NCI-H345 (cell line): ENCODE data around the gene NELFCD.

Source experiments
- DNase-seq: peaks from one replicate; lab custom pipeline; 2025; lab: John Stamatoyannopoulos, UW

Gene NELFCD

DNA sequence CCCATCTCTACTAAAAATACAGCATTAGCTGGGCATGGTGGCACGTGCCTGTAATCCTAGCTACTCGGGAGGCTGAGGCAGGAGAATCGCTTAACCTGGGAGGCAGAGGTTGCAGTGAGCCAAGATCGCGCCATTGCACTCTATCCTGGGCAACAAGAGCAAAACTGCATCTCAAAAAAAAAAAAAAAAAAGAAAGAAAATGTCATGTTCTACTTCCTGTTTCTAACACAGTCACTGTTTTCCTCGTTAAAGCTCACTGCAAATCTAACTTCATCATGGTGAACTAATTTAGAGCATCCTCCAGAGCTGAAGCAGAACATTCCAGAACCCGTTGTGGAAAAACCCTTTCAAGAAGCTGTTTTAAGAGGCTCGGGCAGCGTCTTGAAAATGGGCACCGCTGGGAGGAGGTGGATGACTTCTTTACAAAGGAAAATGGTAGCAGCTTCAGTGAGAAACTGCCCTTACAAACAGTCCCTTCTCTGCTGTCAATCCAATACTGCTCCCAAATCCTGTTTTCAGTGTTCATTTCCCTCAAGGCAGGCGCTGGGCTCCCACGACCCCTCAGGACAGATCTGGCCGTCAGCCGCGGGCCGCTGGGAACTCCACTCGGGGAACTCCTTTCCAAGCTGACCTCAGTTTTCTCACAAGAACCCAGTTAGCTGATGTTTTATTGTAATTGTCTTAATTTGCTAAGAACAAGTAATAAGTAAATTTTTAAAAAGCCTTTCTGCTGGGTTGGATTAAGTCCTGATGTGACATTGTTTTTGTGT is 13.5 kb downstream of the NELFCD start:
- no peak for DNase-seq

DNA sequence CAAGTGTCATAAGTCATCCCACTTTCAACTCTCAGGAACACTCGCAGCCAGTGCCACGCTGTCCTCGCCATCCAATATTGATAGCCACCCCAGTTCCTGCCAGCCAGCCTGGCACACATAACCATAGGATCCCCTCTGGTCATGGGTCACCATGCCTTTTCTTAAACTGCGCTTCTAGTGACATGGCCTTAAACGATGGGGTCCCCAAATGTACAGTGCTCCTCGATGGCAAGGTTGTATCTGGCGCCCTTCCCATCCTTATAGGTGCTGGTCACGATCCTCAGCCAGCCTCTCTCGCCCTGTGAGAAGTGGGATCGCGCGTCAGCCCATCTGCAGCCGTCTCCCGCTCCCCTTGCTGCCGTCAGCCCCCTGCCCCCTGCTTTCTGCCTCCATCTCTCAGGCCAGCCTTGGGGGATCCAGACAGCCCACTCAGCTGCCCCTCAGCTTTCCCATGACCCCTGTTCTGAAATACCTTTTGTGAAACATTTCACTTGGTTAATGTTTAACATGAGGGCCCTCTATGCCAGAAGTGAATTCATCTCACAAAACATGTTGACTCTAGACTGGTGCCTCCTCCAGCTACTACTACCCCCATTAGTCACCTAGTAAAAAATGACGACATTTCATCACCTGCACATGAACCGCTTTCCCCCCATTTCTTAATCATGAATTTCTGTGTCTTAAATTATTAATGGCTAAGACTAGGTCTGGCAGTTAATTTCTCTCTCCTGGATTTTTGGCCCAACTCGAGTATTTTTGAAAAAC is 14.6 kb downstream of the NELFCD start:
- DNase-seq: no peak

GRCh38 chr20:58996226-58996611 is 15.2 kb downstream of the NELFCD start:
- no peak for DNase-seq

- DNase-seq: no peak
Observed at GRCh38 chr20:58997141-58997770, 16.2 kb downstream of the NELFCD start.

- no peak for DNase-seq
Observed at GRCh38 chr20:58998656-58999055, 17.6 kb downstream of the NELFCD start.

DNA sequence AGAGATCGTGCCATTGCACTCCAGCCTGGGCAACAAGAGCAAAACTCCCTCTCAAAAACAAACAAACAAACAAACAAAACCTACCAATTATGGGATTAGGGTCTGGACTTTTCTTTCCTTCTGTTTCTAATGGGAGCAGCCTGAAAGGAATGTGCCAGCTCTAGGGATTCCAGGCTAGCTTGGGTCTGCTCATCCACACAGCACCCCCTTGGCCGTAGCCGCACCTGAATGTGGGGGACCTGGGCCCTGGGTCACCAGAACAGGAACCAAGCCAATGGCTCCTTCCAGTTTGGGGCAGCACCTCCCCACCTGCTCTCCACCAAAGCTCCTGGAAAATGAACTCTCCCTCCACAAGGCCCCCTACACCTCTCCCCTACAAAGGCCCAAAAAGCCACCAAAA is 19.3 kb downstream of the NELFCD start:
- DNase-seq: no peak

- DNase-seq: no peak
Observed at GRCh38 chr20:59001068-59001448, 20.0 kb downstream of the NELFCD start.

DNA sequence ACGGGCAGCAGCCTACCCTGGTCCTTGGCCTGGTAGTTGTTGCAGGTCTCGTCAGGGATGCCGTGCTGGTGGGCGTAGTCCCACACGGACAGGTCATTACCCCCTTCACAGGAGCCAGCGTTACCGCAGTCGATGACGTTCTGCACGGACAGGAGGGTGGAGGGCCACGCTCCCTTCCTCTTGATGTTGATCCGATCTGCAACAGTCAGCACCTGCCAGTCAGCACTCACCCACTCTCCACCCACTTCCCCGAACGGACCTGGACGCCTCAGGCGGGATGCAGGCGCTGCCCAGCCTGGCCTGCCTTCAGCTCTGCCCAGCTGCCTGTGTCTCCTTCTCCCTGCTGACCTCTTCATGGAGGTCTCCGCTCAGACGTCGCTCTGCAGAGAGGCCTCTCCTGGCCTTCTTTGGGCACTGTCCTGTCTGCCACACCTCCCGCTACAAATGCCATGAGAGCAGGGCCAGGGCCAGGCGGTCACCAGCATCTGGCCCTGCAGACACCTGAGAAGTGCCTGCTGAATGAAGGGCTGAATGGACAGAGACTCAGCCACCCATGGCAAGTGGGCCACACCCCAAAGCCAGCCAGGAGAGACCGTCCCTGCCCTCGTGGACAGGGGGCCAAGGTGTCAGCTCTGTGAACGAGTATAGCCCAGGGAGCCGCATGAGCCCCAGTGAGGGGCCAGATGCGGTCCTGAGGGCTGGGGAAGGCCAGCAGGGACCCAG is 20.6 kb downstream of the NELFCD start:
- no peak for DNase-seq

- no peak for DNase-seq
Observed at GRCh38 chr20:59002388-59002787, 21.3 kb downstream of the NELFCD start.

- DNase-seq: no peak
Observed at GRCh38 chr20:59002874-59003399, 21.9 kb downstream of the NELFCD start.

DNA sequence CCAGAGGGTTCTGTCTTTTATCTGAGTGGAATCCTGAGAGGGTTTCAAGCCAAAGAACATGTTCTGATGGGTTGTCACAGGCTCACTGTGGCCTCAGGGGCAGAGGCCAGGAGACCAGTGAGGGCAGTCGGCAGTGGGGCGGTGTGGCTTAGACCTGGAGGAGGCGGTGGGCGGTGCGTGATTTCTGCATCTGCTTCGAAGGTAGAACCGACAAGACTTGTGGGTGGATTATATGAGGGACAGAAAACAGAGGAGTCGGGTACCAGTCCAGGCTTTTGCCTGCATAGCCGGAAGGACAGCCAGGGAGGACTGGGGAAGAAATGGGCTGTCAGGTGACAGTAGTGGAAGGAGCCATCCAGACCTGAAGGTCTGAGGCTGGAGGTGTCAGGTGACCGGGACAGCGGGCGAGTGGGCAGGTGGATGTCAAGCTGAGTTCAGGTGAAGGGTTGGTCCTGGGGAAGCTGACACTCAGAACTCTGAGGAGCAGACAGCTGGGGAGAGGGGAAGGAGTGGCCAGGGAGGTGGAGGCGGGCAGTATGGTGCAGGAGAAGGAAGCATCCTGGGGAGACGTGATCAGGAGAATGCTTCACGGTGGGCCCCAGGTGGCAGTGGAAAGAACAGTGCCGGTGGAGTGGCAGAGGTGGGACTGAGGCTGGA is 22.9 kb downstream of the NELFCD start:
- no peak for DNase-seq

- DNase-seq: no peak
Observed at GRCh38 chr20:59004493-59004762, 23.4 kb downstream of the NELFCD start.

DNA sequence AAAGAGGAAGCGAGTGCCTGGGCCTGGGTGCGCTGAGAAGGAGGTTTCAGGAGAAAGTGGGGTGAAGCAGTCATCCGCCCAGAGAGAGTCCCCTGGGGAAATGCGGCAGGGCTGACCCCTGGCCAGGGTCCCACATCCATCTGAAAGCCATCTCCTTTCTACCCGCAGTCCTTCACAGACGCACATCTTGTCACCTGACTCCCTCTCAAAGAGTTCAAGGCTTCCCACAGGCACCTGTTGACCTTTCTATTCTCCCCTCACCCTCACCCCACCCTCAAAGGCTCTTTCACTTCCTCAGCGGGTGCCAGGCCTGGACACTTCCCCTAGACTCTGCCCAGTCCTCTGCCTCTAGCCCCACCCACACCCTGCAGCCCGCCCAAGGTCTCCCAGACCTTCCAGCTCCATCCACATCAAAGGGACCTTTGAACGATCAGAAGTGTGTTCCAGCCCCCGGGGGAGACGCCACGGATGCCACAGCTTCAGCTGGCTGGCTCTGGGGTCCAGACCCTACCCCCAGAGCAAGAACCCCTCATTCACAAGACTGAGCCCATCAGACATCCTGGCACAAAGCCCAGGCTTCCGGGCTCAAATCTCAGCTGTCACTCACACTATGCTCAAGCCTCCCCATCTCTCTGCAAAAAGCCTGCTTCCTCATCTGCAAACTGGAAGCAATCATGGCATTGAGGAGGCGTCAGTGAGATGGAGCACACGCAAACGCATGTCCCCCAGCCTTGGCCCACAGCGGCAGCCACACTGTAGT is 23.9 kb downstream of the NELFCD start:
- no peak for DNase-seq

GRCh38 chr20:59005523-59006166 is 24.6 kb downstream of the NELFCD start:
- no peak for DNase-seq

DNA sequence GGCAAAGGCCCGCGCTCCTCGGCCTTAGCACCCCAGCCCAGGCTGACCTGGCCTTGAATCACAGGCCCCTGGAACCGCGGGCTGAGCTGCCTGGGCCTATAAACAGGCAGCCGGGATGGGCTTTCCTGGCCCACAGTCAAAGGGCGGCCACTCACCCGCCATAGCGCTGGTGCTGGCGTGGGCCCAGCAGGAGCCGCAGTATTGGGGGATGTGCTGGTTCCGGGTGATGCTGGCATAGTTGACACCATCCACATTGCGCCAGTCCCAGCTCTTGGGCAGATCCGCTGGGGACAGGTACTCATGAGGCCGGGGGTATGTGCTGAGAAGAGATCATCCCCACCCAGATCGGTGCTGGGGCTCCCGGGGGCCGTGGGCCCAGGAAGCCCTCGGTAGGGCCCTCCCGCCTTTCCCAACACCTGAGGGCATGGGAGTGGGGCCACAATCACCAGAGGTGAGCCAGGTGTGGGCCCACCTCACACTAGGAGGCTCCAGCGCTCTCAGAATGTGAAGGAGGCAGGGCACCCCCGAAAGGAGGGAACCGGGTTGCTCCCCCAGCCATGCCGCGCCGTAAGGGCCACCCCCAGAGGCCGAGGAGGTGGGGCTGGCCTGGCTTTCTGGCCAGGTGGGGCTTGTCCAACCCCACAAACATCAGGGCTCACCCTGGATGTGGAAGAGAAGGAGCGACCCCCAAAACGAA is 25.3 kb downstream of the NELFCD start:
- DNase-seq: no peak

DNA sequence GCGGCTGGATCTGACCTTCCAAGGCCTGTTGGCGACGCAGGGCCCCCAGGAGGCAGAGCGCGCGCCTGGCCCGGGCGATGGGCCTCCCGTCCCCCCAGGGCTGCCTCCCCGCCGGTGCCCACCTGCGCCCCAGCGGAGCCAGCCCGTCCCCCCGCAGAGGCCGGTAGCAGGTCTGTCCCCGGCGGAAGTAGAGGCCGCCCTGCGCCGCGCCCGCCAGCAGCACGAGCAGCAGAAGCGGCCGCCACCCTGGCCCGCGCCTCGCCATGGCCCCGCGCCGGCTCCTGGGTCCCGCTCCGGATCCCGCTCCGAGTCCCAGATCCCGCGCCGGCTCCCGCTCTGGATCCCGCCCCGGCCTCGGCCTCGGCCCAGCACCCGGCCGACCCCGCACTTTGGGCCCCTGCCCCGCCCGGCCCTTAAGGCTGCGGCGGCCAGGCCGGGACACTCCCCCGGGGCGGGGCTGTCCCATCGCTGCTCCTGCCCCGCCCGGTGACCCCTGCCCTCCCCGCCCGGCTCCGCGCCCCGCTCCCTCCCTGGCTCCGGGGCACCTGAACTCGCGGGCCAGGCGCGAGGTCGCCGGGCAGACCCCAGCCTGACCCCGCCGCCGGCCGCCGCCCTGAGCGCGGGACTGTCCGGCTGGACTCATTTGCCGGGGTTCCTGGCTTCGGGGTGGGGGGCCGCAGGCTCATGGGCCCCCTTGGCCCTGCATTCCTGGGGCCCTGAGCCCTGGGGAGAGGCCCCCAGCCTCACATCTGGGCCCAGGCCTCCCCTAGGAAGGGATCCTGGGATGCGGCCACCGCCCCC is 26.0 kb downstream of the NELFCD start, which contains the start of gene CTSZ:
Gene CTSZ (minus strand): TSS at position 391 of the 801 bp plus-strand sequence. CDS start 126 bp downstream, at position 265.
- no peak for DNase-seq

GRCh38 chr20:59007665-59008511 is 26.8 kb downstream of the NELFCD start:
- no peak for DNase-seq

- no peak for DNase-seq
Observed at GRCh38 chr20:59008715-59009336, 27.8 kb downstream of the NELFCD start.
